ENCODE data around the gene CLEC6A.

DNA sequence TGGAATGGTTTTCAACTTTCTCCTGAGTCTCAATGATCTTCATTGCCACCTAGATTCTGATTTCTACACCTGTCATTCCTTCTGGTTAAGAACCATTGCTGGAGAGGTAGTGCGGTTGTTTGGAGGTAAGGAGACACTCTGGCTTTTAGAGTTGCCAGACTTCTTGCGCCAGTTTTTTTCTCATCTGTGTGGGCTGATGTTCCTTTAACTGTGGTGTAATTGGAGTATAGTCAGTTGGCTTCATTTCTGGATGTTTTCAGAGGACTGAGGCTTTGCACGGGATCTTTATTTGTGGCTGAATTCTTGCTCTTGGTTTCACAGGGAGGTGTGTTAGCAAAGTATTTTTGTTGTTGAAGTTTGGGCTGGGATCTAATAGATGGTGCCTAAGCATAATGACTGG is 51.8 kb downstream of the CLEC6A start:
- TF ChIP-seq, protein P1, sequence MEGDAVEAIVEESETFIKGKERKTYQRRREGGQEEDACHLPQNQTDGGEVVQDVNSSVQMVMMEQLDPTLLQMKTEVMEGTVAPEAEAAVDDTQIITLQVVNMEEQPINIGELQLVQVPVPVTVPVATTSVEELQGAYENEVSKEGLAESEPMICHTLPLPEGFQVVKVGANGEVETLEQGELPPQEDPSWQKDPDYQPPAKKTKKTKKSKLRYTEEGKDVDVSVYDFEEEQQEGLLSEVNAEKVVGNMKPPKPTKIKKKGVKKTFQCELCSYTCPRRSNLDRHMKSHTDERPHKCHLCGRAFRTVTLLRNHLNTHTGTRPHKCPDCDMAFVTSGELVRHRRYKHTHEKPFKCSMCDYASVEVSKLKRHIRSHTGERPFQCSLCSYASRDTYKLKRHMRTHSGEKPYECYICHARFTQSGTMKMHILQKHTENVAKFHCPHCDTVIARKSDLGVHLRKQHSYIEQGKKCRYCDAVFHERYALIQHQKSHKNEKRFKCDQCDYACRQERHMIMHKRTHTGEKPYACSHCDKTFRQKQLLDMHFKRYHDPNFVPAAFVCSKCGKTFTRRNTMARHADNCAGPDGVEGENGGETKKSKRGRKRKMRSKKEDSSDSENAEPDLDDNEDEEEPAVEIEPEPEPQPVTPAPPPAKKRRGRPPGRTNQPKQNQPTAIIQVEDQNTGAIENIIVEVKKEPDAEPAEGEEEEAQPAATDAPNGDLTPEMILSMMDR (IDR thresholded peaks at IDR 0.05; ENCODE audit: poor library complexity), result no peak
- TF ChIP-seq EZH2 (IDR thresholded peaks at IDR 0.05; ENCODE audit: borderline replicate concordance) (no peak), EZH2phosphoT487 (IDR thresholded peaks at IDR 0.05; ENCODE audit: low read depth, severe bottlenecking, unreplicated experiment) (no peak)

Measured in hepatocyte (in vitro differentiated cells).